Measurements from ENCODE around the gene KPNB1.
"Not testable (repeated sequence)": the region's sequence is repeated elsewhere in the genome, so short reads cannot be mapped to it uniquely, and the experiment has no call there.

The KPNB1 gene

DNA sequence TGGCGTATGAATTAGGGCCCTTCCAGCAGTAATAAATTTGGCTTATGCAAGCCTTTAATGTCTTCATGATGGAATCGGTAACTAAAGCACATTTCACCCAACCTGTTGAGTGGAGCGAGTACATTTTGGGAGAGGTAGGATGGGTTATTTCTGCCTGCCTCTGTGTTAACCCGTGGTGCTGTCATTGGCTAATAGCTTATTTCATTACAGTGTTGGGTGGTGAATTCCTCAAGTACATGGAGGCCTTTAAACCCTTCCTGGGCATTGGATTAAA lies 26.4 kb downstream of the KPNB1 start:
- FAIRE-seq: no peak
- TF ChIP-seq, protein P1, sequence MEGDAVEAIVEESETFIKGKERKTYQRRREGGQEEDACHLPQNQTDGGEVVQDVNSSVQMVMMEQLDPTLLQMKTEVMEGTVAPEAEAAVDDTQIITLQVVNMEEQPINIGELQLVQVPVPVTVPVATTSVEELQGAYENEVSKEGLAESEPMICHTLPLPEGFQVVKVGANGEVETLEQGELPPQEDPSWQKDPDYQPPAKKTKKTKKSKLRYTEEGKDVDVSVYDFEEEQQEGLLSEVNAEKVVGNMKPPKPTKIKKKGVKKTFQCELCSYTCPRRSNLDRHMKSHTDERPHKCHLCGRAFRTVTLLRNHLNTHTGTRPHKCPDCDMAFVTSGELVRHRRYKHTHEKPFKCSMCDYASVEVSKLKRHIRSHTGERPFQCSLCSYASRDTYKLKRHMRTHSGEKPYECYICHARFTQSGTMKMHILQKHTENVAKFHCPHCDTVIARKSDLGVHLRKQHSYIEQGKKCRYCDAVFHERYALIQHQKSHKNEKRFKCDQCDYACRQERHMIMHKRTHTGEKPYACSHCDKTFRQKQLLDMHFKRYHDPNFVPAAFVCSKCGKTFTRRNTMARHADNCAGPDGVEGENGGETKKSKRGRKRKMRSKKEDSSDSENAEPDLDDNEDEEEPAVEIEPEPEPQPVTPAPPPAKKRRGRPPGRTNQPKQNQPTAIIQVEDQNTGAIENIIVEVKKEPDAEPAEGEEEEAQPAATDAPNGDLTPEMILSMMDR (IDR thresholded peaks at IDR 0.05; ENCODE audit: insufficient read depth, missing control alignments): no peak
- no peak for DNase-seq (ENCODE audit: insufficient read length, low spot score)

DNA sequence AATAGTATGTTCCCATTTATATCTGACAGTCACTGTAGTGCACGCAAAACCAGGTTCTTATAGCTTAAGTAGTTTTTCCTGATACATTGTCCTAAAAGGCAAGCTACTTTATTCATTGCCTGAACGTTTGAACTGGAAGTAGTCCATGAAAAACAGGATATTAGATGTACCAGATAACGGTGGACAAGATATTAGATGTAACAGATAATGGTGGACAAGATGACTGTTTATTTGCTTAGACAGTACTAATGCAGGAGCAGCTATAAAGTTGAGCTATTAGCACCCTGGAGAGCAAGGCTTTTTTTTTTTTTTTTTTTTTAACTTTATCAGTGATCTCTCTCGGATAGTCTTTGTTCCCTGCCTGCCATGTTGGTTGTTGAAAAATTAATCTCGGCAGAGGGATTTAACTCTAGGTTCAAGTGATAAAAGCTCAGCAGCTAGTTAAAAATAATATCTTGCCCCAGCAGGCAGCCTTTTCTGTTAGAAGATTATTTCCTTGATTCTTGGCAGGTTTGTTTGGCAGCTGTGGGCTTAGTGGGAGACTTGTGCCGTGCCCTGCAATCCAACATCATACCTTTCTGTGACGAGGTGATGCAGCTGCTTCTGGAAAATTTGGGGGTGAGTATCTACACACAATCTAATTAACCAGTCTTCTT lies 26.9 kb downstream of the KPNB1 start:
- TF ChIP-seq, protein P1 (IDR thresholded peaks at IDR 0.05; ENCODE audit: insufficient read depth, missing control alignments): no peak
- DNase-seq (ENCODE audit: insufficient read length, low spot score) (no peak), FAIRE-seq (no peak)

DNA sequence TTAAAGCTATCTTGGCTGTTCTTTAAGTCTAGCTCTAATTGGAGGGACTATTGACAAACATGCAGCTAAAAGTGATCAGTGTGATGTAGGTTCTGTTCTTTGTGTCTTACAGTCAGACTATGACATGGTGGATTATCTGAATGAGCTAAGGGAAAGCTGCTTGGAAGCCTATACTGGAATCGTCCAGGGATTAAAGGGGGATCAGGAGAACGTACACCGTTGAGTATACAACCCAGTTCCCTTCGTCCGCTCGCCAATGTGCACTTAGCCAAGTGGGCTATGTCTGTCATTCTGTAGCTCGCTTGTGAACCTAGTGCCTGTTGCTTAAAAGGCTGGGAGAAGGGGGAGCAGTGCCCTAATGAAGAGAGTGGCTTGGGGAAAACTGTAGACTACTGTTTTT lies 28.5 kb downstream of the KPNB1 start:
- peak; percentile 93 for FAIRE-seq
- peak; percentile 51 for DNase-seq (ENCODE audit: insufficient read length, low spot score)
- TF ChIP-seq, protein P1 (IDR thresholded peaks at IDR 0.05; ENCODE audit: insufficient read depth, missing control alignments): no peak

DNA sequence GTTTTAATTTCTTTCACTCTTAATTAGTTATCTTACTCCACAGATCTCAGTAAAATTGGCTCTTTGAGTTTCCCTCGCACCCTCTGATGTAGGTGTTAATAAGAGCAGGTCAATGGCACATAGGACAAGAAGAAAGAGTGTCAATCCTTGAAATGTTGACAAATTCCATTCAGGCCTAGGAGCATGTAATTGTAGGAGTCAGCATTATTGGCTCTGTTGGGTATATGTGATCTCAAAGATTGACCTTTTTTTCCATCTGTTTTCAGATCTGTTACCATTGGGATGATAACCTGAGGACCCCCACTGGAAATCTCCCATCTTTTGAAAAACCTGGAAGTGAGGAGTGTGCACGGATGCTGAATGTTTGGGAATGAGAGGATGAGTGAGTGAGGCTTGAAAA lies 32.4 kb downstream of the KPNB1 start:
- no peak for FAIRE-seq
- TF ChIP-seq, protein P1 (IDR thresholded peaks at IDR 0.05; ENCODE audit: insufficient read depth, missing control alignments): no peak
- no peak for DNase-seq (ENCODE audit: insufficient read length, low spot score)

DNA sequence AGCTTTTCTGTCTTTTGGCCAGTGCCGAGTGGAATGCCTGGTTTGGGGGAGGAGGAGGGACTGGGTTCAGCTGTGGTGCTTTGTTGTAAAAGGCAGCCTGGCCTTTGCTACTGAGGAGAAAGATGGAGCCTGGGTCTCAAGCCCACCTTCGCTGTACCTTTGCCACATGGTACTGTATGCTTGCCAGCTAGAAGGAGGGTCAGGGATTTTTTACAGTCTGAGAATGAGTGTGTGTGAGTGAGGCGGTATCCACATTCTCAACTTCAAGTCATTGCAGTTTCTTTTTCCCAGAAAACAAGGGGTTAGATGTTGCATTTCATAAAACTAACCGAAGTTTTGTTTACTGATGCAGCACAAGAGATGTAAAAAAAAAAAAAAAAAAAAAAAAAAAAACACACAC lies 33.0 kb downstream of the KPNB1 start:
- DNase-seq (ENCODE audit: insufficient read length, low spot score); FAIRE-seq: not testable (repeated sequence)

DNA sequence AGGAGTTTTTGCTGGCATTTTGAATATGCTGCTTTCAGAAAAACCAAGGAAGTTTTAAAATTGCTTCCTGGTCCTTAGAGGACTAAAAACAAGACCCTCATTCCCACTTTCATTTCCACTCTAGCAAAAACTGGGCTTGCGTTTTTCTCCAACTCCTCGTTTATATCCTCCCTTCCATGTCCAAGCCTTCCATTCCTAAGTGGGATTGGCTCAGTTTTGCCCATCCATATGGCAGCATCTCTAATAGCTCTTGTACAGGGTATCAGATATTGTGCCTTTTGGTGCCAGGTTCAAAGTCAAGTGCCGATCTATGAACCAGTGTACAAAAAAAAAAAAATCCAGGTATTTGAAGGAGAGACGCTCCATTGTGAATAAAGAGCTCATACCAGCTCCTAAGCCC lies 34.3 kb downstream of the KPNB1 start:
- DNase-seq (ENCODE audit: insufficient read length, low spot score) (no peak), FAIRE-seq (no peak)

DNA sequence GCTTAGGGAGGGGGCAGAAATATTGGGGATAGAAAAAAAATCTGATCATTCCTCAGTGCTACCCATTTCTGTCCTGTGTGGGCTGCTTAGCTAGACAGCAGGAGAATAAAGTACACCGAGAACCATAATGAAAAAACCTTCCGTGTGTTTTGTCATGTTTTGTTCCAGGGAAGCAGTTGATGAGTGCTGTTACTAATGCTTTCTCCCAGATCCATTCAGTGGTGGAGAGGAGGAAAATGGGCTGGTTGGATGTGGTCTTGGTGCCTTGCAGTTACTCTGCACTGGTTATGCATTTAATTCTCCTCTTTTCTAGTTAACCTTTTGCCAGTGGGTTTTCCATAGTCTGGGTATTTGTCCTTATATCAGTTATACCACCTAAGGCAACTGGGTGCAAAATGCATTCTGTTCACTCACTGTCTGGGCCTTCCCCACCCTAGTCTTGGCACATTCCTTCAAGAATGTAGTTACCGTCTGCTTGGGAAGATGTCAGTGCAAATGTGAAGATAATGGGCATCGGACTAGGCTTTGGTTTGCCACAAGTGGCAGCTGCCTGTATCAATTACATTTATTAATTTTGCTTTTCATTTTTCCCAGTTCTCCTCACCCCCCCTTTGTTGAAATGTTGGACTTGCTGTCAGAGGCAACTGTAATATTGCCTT lies 34.9 kb downstream of the KPNB1 start:
- TF ChIP-seq, protein P1 (IDR thresholded peaks at IDR 0.05; ENCODE audit: insufficient read depth, missing control alignments): no peak
- FAIRE-seq (no peak), DNase-seq (ENCODE audit: insufficient read length, low spot score) (no peak)

More for the DNA sequence above, 34.3 kb downstream of the KPNB1 start:
- TF ChIP-seq, protein P1 (IDR thresholded peaks at IDR 0.05; ENCODE audit: insufficient read depth, missing control alignments): no peak
